Kidney (tissue), 14 donors: Measurements from ENCODE around the gene SOBP. TPM values are rescaled to one million over a fixed set of nuclear protein-coding genes. Genes with fewer than 3 reads are reported as not detected.
A peak's percentile ranks its signal among the peaks of the same experiment; 100 is the strongest.

Experiments
- DNase-seq, 5 donors: peaks; one replicate each; pipeline ENCODE4 v3.0.0-alpha.2; 2013 to 2020
- FAIRE-seq: peaks from 2 replicates; lab custom pipeline; 2012; peaks lifted over from hg19 to GRCh38; lab: Jason Lieb, UNC
- H3K27ac ChIP-seq, 2 donors: one replicate each; pipeline ENCODE4 v1.7.0; 2013; ENCODE audit warnings: low read depth in 2 of 2, low read length in 2 of 2, inconsistent platforms in 1 of 2
- H3K27me3 ChIP-seq: one replicate; pipeline ENCODE4 v1.7.1; 2013; ENCODE audit warnings: low read length, inconsistent platforms; ENCODE audit not compliant: control insufficient read depth, insufficient read depth
- H3K36me3 ChIP-seq, 3 donors: one replicate each; pipeline versions ENCODE4 v1.7.0 to v1.7.1; 2013; ENCODE audit warnings: low read length in 3 of 3, control low read depth in 1 of 3, inconsistent platforms in 1 of 3; ENCODE audit not compliant: insufficient read depth in 3 of 3, control insufficient read depth in 2 of 3
- H3K4me1 ChIP-seq, 3 donors: one replicate each; pipeline versions ENCODE4 v1.7.0 to v1.7.1; 2013; ENCODE audit warnings: low read length in 3 of 3, inconsistent platforms in 1 of 3, low read depth in 1 of 3; ENCODE audit not compliant: control insufficient read depth in 2 of 3, insufficient read depth in 2 of 3
- H3K4me3 ChIP-seq, 3 donors: one replicate each; pipeline versions ENCODE4 v1.7.0 to v1.8.1; 2013; ENCODE audit warnings: low read length in 3 of 3, control low read depth in 1 of 3, inconsistent platforms in 1 of 3
- H3K9ac ChIP-seq, 3 donors: one replicate each; pipeline versions ENCODE4 v1.7.0 to v1.7.1; 2013; ENCODE audit warnings: low read length in 3 of 3, control low read depth in 1 of 3, inconsistent platforms in 1 of 3
- H3K9me3 ChIP-seq, 3 donors: one replicate each; pipeline versions ENCODE4 v1.7.0 to v1.7.1; 2013; ENCODE audit warnings: low read length in 3 of 3, control low read depth in 1 of 3, inconsistent platforms in 1 of 3; ENCODE audit not compliant: control insufficient read depth in 2 of 3, insufficient read depth in 1 of 3
- intact Hi-C: fragments of 100-400 bp; cut with DNase I; formaldehyde crosslinking; loops from one replicate; pipeline ENCODE4 v1.11.1; 2022
- polyA plus RNA-seq: library from polyadenylated mRNA; stranded (reverse); fragments of 350-450 nt; fragmentation: Illumina TruSeq; extraction: RNeasy Lipid Tissue Mini Kit (QIAGEN cat#74804); gene quantifications from one replicate; pipeline ENCODE4 v1.2.3, GENCODE V29; 2014; ENCODE audit warnings: low read depth, low replicate concordance; ENCODE audit not compliant: insufficient read depth
- total RNA-seq: library from RNA; stranded (reverse); fragmentation: NEBNext Ultra II Directional; extraction: Animal tissue kit (Norgen Biotek cat#: 25700); gene quantifications from one replicate; pipeline ENCODE4 v1.2.1, GENCODE V29; 2021
- TF ChIP-seq, protein P1 (sequence below): IDR thresholded peaks from 3 replicates; pipeline ENCODE4 v1.5.1; 2012; ENCODE audit warnings: mild to moderate bottlenecking, moderate library complexity, borderline replicate concordance; ENCODE audit not compliant: insufficient read depth; ENCODE audit errors: extremely low read depth
- donor health status: control.
- donor health status: control.
- donor health status: control.
- donor health status: control.
- donor health status: control.
- donor health status: DM: yes; HTN: yes; CAD: no.
- donor health status: Normal renal cell carcinoma (clear cell type).

The SOBP gene
- total and polyA plus RNA-seq, 2 donors from 2014 or later: 5.4 to 9.5 TPM

DNA sequence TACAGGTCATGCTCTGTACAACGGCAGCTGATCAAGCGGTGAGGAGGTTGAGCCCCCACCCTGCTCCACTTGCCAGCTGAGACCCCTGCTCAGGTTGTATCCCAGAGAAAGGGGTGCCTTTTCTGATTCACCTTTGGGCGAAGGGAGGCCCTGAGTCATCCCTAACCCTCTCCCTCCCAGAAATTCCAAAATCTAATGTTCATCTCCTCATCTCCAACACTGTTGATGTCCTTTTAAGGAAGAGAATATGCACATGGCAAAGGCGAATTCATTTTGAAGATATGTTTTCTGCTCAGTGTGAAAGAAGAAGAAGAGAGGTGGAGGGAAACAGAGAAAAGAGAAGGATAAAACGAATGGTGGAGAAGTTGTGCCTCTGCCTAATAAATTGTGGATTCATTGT lies 213.7 kb downstream of the SOBP start:
- DNase-seq (no peak), FAIRE-seq (no peak)
- Histone ChIP-seq H3K36me3 (no peaks in the 10 kb centered on the region), H3K9me3 (no peaks in the 10 kb centered on the region), H3K27me3 (no peaks in the 10 kb centered on the region), H3K4me1 (no peaks in the 10 kb centered on the region), H3K27ac (no peak overlapping the region), H3K4me3 (no peak overlapping the region), H3K9ac (no peak overlapping the region)
- intact Hi-C loops: no loop called here
- TF ChIP-seq, protein P1, sequence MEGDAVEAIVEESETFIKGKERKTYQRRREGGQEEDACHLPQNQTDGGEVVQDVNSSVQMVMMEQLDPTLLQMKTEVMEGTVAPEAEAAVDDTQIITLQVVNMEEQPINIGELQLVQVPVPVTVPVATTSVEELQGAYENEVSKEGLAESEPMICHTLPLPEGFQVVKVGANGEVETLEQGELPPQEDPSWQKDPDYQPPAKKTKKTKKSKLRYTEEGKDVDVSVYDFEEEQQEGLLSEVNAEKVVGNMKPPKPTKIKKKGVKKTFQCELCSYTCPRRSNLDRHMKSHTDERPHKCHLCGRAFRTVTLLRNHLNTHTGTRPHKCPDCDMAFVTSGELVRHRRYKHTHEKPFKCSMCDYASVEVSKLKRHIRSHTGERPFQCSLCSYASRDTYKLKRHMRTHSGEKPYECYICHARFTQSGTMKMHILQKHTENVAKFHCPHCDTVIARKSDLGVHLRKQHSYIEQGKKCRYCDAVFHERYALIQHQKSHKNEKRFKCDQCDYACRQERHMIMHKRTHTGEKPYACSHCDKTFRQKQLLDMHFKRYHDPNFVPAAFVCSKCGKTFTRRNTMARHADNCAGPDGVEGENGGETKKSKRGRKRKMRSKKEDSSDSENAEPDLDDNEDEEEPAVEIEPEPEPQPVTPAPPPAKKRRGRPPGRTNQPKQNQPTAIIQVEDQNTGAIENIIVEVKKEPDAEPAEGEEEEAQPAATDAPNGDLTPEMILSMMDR: no peak

DNA sequence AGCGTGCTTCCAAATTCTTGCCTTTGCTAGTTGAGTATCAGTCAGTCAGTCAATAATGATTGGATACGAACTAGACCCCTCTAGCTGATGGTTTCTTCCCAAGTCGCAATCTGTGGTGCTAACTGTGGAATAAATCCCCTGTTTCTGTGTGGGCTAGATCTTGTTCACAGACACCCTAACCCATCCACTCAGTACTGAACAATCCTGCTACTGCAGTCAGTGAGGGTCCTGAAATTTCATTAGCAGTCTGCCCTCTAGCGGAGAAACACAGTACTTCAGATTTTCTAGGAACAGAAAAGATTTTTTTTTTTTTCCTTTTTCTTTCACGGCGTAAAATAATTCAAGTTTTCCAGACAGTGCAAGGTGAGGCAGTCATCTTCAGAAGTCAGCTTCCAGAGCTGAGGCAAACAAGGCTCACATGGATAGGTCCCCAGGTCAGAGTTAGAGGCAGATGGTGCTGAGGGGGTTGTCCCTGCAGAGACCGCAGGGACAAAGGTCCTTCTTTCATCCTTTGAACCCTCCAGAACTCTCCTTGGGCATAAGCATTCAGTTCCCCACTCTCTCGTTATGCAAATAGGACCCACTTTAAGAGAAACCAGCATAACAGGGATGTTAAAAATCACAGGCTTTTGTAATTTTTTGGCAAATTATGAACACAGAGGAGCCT lies 214.6 kb downstream of the SOBP start:
- no peaks in the 10 kb centered on the region for H3K36me3 ChIP-seq
- intact Hi-C loops: no loop called here
- TF ChIP-seq, protein P1: peak; percentile 65
- H3K27ac ChIP-seq: no peak overlapping the region
- H3K27me3 ChIP-seq: no peaks in the 10 kb centered on the region
- H3K4me3 ChIP-seq: peak overlapping the region in 1 of 3 donors; percentile 23
- H3K4me1 ChIP-seq: no peaks in the 10 kb centered on the region
- no peaks in the 10 kb centered on the region for H3K9me3 ChIP-seq
- H3K9ac ChIP-seq: no peak overlapping the region
- FAIRE-seq (no peak), DNase-seq (peak in 3 of 5 donors; percentile 44 to 80 (median 74))

DNA sequence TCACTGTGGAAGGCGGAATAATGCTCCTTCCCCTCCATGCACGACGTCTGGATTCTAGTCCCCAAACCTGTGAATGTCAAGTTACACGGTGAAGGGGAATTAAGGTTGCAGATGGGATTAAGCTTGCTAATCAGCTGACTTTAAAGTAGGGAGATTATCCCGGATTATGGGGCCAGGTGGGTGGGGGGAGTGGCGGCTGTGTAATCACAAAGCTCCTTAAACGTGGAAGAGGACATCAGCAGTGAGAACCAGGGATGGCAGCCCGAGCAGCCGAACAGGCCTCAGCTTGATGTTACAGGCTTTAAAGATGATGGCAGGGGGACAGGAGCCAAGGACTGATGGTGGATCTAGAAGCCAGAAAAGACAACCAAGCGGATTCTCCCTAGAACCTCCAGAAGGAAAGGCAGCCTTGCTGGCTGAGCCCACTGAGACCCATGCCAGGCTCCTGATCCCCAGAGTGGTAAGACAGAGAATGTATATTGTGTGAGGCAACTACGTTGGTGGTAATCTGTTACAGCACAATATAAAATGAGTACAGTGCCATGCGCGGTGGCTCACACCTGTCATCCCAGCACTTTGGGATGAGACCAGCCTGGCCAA lies 216.7 kb downstream of the SOBP start:
- DNase-seq: no peak
- Histone ChIP-seq H3K27me3 (no peaks in the 10 kb centered on the region), H3K9me3 (no peaks in the 10 kb centered on the region), H3K27ac (no peak overlapping the region), H3K9ac (no peak overlapping the region), H3K4me1 (no peaks in the 10 kb centered on the region), H3K36me3 (no peaks in the 10 kb centered on the region), H3K4me3 (no peak overlapping the region)
- intact Hi-C loops: no loop called here
- TF ChIP-seq, protein P1: no peak
- FAIRE-seq: no peak
